Mesenchymal stem cell (in vitro differentiated cells and primary cell): ENCODE data around the gene MB21D2.
A peak's percentile ranks its signal among the peaks of the same experiment; 100 is the strongest.

Source experiments
- DNase-seq: peaks from one replicate; pipeline ENCODE4 v3.0.0-alpha.2; 2013
- H2AFZ ChIP-seq: one replicate; pipeline ENCODE4 v1.6.1; 2013; ENCODE audit warnings: low read depth, mild to moderate bottlenecking, control low read depth, inconsistent platforms, low read length, moderate library complexity
- H2AK5ac ChIP-seq: 2 replicates; pipeline ENCODE4 v1.6.1; 2013; ENCODE audit warnings: low read length, moderate library complexity, mild to moderate bottlenecking, inconsistent platforms; ENCODE audit not compliant: severe bottlenecking
- H2BK120ac ChIP-seq: one replicate; pipeline ENCODE4 v1.6.1; 2013; ENCODE audit warnings: low read depth, mild to moderate bottlenecking, inconsistent platforms, low read length, moderate library complexity
- H2BK12ac ChIP-seq, 2 experiments: one replicate each; pipeline ENCODE4 v1.6.1; 2013; ENCODE audit warnings: inconsistent platforms in 2 of 2, low read length in 2 of 2, mild to moderate bottlenecking in 2 of 2, moderate library complexity in 2 of 2, control low read depth in 1 of 2
- H2BK15ac ChIP-seq: one replicate; pipeline ENCODE4 v1.6.1; 2013; ENCODE audit warnings: mild to moderate bottlenecking, low read depth, inconsistent platforms; ENCODE audit not compliant: poor library complexity, severe bottlenecking
- H2BK5ac ChIP-seq: 2 replicates; pipeline ENCODE4 v1.6.1; 2013; ENCODE audit warnings: low read depth, mild to moderate bottlenecking, low read length, control low read depth, inconsistent platforms; ENCODE audit not compliant: poor library complexity, severe bottlenecking
- H3K14ac ChIP-seq, 2 experiments: one replicate each; pipeline ENCODE4 v1.6.1; 2013; ENCODE audit warnings: inconsistent platforms in 2 of 2, low read length in 2 of 2, control low read depth in 1 of 2, mild to moderate bottlenecking in 1 of 2, moderate library complexity in 1 of 2
- H3K18ac ChIP-seq, 2 experiments: one replicate each; pipeline ENCODE4 v1.6.1; 2013; ENCODE audit warnings: inconsistent platforms in 2 of 2, low read length in 2 of 2, control low read depth in 1 of 2, low read depth in 1 of 2, mild to moderate bottlenecking in 1 of 2
- H3K23ac ChIP-seq, 2 experiments: one replicate each; pipeline ENCODE4 v1.6.1; 2013; ENCODE audit warnings: inconsistent platforms in 2 of 2, low read length in 2 of 2, mild to moderate bottlenecking in 2 of 2, moderate library complexity in 2 of 2, control low read depth in 1 of 2
- H3K27ac ChIP-seq: 2 replicates; pipeline ENCODE4 v1.5.1; 2013; ENCODE audit warnings: mild to moderate bottlenecking, moderate library complexity, low read length, control low read depth, inconsistent platforms; ENCODE audit not compliant: poor library complexity, severe bottlenecking
- H3K27me3 ChIP-seq, 2 experiments: 2 replicates each; pipeline versions ENCODE4 v1.6.1 to v1.7.0; 2013; ENCODE audit warnings: low read length in 2 of 2, mild to moderate bottlenecking in 2 of 2, moderate library complexity in 2 of 2, control low read depth in 1 of 2, inconsistent platforms in 1 of 2; ENCODE audit not compliant: control insufficient read depth in 1 of 2, insufficient read depth in 1 of 2
- H3K36me3 ChIP-seq, 2 experiments: 2 replicates each; pipeline versions ENCODE4 v1.6.1 to v1.7.0; 2013; ENCODE audit warnings: low read length in 2 of 2, control low read depth in 1 of 2, inconsistent platforms in 1 of 2, low read depth in 1 of 2, mild to moderate bottlenecking in 1 of 2; ENCODE audit not compliant: insufficient read depth in 2 of 2, control insufficient read depth in 1 of 2
- H3K4ac ChIP-seq, 2 experiments: one replicate each; pipeline ENCODE4 v1.6.1; 2013; ENCODE audit warnings: inconsistent platforms in 2 of 2, low read length in 2 of 2, mild to moderate bottlenecking in 2 of 2, moderate library complexity in 2 of 2, control low read depth in 1 of 2, low read depth in 1 of 2
- H3K4me1 ChIP-seq: 2 replicates; pipeline ENCODE4 v1.6.1; 2013; ENCODE audit warnings: low read depth, low read length, control low read depth; ENCODE audit not compliant: control insufficient read depth, insufficient read depth
- H3K4me2 ChIP-seq: 2 replicates; pipeline ENCODE4 v1.6.1; 2013; ENCODE audit warnings: low read length, mild to moderate bottlenecking, inconsistent platforms; ENCODE audit not compliant: poor library complexity, severe bottlenecking
- H3K4me3 ChIP-seq, 2 experiments: 2 replicates each; pipeline versions ENCODE4 v1.5.1 to v1.7.0; 2013; ENCODE audit warnings: low read length in 2 of 2, mild to moderate bottlenecking in 2 of 2, control low read depth in 1 of 2, low read depth in 1 of 2; ENCODE audit not compliant: insufficient read depth in 1 of 2
- H3K79me1 ChIP-seq: replicated peaks from 2 replicates; pipeline ENCODE4 v1.6.1; 2013; ENCODE audit warnings: mild to moderate bottlenecking, control low read depth, low read length, inconsistent platforms; ENCODE audit not compliant: poor library complexity, severe bottlenecking
- H3K9ac ChIP-seq: 2 replicates; pipeline ENCODE4 v1.7.0; 2013; ENCODE audit warnings: mild to moderate bottlenecking, low read length, moderate library complexity
- H3K9me3 ChIP-seq: 2 replicates; pipeline ENCODE4 v1.7.0; 2013; ENCODE audit warnings: mild to moderate bottlenecking, low read length; ENCODE audit not compliant: control insufficient read depth
- H4K8ac ChIP-seq: one replicate; pipeline ENCODE4 v1.6.1; 2013; ENCODE audit warnings: inconsistent platforms, mild to moderate bottlenecking, low read length, moderate library complexity
- H4K91ac ChIP-seq: one replicate; pipeline ENCODE4 v1.6.1; 2013; ENCODE audit warnings: mild to moderate bottlenecking, low read length, inconsistent platforms
- WGBS: methylation state at CpG from one replicate; pipeline ENCODE4 v1.1.7; 2013; ENCODE audit warnings: mixed read lengths; 5-methylcytosine and 5-hydroxymethylcytosine counted together

Gene MB21D2

DNA sequence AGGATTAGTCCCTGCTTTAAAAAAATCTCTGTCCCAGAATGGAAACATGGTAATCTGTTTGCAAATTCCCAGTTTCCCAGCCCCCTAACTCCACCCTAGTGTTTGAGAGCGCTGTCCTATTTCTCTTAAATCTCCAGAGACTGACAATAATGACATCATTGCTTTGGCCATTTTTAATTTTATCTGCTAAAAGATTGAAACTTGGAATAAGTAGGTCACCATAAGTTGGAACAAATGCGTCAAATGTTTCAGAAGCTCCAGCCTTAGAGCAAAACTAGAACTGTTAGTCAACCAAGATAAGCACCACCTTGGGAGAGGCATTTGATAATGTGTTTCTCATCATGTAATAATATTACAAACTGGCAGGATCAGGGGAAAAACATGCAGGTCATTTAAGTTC lies 25.7 kb upstream of the MB21D2 start:
- DNase-seq, result no peak
- Histone ChIP-seq H2BK15ac (no peak overlapping the region), H3K9me3 (no peaks in the 10 kb centered on the region), H4K91ac (no peak overlapping the region), H3K79me1 (no peaks in the 10 kb centered on the region), H3K23ac (no peak overlapping the region), H2AK5ac (no peak overlapping the region), H3K18ac (no peak overlapping the region), H3K4me2 (no peak overlapping the region), H4K8ac (no peak overlapping the region), H3K14ac (no peak overlapping the region), H2AFZ (no peak overlapping the region), H2BK5ac (no peak overlapping the region), H3K4me1 (no peaks in the 10 kb centered on the region), H2BK12ac (no peak overlapping the region), H3K27ac (no peak overlapping the region), H3K4me3 (peak overlapping the region in 1 of 2 experiments; percentile 38), H2BK120ac (no peak overlapping the region), H3K9ac (peak overlapping the region; percentile 34), H3K4ac (no peak overlapping the region), H3K27me3 (no peaks in the 10 kb centered on the region), H3K36me3 (no peaks in the 10 kb centered on the region)
- WGBS, result 100% methylated on average over 1 of the region's 2 CpGs

DNA sequence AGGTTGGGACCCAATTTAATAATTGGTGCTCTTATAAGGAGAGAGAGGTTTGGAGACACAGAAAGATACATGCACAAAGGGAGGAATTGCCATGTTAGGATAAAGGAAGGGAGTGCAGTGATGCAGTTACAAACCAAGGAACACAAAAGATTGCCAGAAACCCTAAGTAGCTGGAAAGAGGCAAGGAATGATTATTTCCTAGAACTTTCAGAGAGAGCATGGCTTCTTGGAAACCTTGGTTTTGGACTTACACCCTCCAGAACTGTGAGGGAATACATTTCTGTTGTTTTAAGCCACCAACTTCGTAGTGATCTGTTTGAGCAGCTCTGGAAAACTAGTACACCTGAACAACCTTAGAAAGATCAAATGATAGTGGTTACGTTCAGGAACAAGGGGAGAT lies 25.0 kb upstream of the MB21D2 start:
- DNase-seq, result no peak
- no peak overlapping the region for H3K18ac ChIP-seq

DNA sequence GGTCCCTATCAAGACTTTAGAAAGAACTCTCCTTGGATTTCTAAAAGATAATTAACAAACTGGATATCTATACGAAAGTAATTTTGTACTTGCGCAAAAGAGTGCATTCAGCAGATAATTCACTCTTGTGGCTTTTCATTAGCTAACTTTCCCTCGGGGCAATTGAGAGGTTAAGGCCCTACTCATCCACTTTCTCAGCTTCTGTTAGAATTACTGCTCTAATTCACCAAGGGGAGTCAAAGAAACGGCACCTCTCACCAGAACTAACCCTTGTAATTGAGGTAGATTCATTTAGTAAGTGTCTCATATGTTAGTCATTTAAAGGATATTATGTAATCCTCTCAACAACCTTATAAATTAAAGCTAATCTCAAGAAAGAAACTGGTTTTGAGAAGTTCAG lies 22.5 kb upstream of the MB21D2 start:
- Histone ChIP-seq H3K9me3 (no peaks in the 10 kb centered on the region), H3K4me3 (no peak overlapping the region), H3K14ac (no peak overlapping the region), H2BK5ac (no peak overlapping the region), H3K27ac (no peak overlapping the region), H3K27me3 (no peaks in the 10 kb centered on the region), H2BK15ac (no peak overlapping the region), H3K23ac (no peak overlapping the region), H3K4ac (no peak overlapping the region), H3K79me1 (no peaks in the 10 kb centered on the region), H4K91ac (no peak overlapping the region), H3K36me3 (no peaks in the 10 kb centered on the region), H3K9ac (no peak overlapping the region), H3K4me1 (no peaks in the 10 kb centered on the region), H2BK120ac (no peak overlapping the region), H4K8ac (no peak overlapping the region), H2AFZ (no peak overlapping the region), H2AK5ac (no peak overlapping the region), H3K18ac (no peak overlapping the region), H2BK12ac (no peak overlapping the region), H3K4me2 (no peak overlapping the region)
- DNase-seq, result no peak
- 88% methylated on average over 3 of the region's 4 CpGs for WGBS

More for the DNA sequence above, 25.0 kb upstream of the MB21D2 start:
- Histone ChIP-seq H2BK5ac (no peak overlapping the region), H4K91ac (no peak overlapping the region), H2BK120ac (no peak overlapping the region), H3K27me3 (no peaks in the 10 kb centered on the region), H3K4me1 (no peaks in the 10 kb centered on the region), H3K4me3 (no peak overlapping the region), H3K9ac (no peak overlapping the region), H4K8ac (no peak overlapping the region), H3K79me1 (no peaks in the 10 kb centered on the region), H3K14ac (no peak overlapping the region), H3K4me2 (no peak overlapping the region), H2BK15ac (no peak overlapping the region), H3K27ac (no peak overlapping the region), H3K4ac (no peak overlapping the region), H3K36me3 (no peaks in the 10 kb centered on the region), H2AK5ac (no peak overlapping the region), H3K23ac (no peak overlapping the region), H3K9me3 (no peaks in the 10 kb centered on the region), H2AFZ (no peak overlapping the region), H2BK12ac (no peak overlapping the region)
- WGBS, result 79% methylated on average over 2 of the region's 2 CpGs

DNA sequence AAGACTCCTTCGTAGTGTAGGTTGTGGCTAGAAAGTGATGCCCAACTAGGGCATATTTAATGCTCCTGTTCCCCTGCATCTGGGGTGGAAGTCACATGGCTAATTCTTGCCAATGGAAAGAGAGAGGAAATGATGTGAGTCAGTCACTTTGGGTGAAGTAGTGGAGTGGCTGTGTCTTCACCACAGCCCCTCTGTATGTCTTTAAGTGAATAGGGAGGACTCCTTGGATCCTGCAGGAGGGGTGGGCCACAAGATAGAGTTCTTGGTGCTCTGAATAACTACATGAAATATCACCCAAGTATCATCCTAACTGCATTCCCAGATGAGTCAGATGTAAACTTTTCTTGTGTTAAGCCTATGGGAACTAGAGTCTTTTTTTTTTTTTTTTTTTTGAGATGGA lies 17.8 kb upstream of the MB21D2 start:
- H2BK15ac ChIP-seq, result no peak overlapping the region
- H2BK5ac ChIP-seq, result no peak overlapping the region
- H2AFZ ChIP-seq, result peak overlapping the region; percentile 42
- no peak overlapping the region for H3K4ac ChIP-seq
- H3K4me2 ChIP-seq, result no peak overlapping the region
- no peak overlapping the region for H3K9ac ChIP-seq
- peak; percentile 66 for DNase-seq
- H2AK5ac ChIP-seq, result no peak overlapping the region
- no peak overlapping the region for H2BK12ac ChIP-seq
- WGBS, result 100% methylated on average over 1 of the region's 1 CpG
- no peaks in the 10 kb centered on the region for H3K79me1 ChIP-seq
- H3K23ac ChIP-seq, result peak overlapping the region in 1 of 2 experiments; percentile 80
- H4K8ac ChIP-seq, result peak overlapping the region; percentile 54
- H3K36me3 ChIP-seq, result no peaks in the 10 kb centered on the region
- H3K27ac ChIP-seq, result no peak overlapping the region
- peak overlapping the region in 1 of 2 experiments; percentile 32 for H3K14ac ChIP-seq
- no peaks in the 10 kb centered on the region for H3K9me3 ChIP-seq
- no peak overlapping the region for H3K4me3 ChIP-seq
- H3K4me1 ChIP-seq, result no peaks in the 10 kb centered on the region
- no peaks in the 10 kb centered on the region for H3K27me3 ChIP-seq
- peak overlapping the region in 1 of 2 experiments; percentile 62 for H3K18ac ChIP-seq
- no peak overlapping the region for H4K91ac ChIP-seq
- H2BK120ac ChIP-seq, result no peak overlapping the region
